ENCODE data around the gene CFD. TPM values are rescaled to one million over a fixed set of nuclear protein-coding genes. Genes with fewer than 3 reads are reported as not detected.
A peak's percentile ranks its signal among the peaks of the same experiment; 100 is the strongest.

The CFD gene
- total and polyA plus RNA-seq, 10 of the 15 experiments (the other 5 are each of a cell fraction or from before 2014, with no cell fraction given), result 0.05 to 1.1 (median 0.38) TPM; not detected in 4

DNA sequence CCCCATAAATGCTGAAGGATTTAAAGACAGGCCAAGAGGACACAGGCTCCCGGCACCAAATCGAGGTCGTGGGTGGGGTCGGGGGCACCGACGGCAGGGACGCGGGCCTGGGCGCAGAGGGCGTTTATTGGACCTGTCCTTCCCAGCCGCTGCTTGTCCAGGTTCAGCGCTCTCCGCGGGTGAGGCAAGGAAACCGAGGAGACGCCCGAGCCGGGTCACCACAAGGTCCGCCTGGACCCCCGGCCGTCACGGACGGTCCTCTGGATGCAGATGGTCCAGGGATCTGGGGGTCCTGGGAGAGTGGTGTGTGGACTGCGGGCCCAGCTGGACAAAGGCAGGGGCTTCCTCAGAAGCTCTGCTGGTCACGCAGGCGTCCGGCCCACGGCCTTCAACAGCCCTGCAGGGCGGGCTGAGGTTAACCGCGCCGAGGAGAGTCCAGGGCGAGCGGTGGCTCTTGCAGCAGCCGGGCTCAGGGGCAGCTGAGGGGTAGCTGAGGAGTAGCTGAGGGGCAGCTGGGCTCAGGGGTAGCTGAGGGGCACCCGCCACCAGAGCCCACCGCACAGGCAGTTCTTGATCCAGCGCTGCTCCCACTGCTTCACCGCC, 8.5 kb downstream of the CFD start (continued):
- TF ChIP-seq, protein P1, sequence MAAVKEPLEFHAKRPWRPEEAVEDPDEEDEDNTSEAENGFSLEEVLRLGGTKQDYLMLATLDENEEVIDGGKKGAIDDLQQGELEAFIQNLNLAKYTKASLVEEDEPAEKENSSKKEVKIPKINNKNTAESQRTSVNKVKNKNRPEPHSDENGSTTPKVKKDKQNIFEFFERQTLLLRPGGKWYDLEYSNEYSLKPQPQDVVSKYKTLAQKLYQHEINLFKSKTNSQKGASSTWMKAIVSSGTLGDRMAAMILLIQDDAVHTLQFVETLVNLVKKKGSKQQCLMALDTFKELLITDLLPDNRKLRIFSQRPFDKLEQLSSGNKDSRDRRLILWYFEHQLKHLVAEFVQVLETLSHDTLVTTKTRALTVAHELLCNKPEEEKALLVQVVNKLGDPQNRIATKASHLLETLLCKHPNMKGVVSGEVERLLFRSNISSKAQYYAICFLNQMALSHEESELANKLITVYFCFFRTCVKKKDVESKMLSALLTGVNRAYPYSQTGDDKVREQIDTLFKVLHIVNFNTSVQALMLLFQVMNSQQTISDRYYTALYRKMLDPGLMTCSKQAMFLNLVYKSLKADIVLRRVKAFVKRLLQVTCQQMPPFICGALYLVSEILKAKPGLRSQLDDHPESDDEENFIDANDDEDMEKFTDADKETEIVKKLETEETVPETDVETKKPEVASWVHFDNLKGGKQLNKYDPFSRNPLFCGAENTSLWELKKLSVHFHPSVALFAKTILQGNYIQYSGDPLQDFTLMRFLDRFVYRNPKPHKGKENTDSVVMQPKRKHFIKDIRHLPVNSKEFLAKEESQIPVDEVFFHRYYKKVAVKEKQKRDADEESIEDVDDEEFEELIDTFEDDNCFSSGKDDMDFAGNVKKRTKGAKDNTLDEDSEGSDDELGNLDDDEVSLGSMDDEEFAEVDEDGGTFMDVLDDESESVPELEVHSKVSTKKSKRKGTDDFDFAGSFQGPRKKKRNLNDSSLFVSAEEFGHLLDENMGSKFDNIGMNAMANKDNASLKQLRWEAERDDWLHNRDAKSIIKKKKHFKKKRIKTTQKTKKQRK (IDR thresholded peaks at IDR 0.05; ENCODE audit: low read depth, low read length), result no peak
- TF ChIP-seq, protein P2, sequence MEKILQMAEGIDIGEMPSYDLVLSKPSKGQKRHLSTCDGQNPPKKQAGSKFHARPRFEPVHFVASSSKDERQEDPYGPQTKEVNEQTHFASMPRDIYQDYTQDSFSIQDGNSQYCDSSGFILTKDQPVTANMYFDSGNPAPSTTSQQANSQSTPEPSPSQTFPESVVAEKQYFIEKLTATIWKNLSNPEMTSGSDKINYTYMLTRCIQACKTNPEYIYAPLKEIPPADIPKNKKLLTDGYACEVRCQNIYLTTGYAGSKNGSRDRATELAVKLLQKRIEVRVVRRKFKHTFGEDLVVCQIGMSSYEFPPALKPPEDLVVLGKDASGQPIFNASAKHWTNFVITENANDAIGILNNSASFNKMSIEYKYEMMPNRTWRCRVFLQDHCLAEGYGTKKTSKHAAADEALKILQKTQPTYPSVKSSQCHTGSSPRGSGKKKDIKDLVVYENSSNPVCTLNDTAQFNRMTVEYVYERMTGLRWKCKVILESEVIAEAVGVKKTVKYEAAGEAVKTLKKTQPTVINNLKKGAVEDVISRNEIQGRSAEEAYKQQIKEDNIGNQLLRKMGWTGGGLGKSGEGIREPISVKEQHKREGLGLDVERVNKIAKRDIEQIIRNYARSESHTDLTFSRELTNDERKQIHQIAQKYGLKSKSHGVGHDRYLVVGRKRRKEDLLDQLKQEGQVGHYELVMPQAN (conservative IDR thresholded peaks at IDR 0.05), result no peak

DNA sequence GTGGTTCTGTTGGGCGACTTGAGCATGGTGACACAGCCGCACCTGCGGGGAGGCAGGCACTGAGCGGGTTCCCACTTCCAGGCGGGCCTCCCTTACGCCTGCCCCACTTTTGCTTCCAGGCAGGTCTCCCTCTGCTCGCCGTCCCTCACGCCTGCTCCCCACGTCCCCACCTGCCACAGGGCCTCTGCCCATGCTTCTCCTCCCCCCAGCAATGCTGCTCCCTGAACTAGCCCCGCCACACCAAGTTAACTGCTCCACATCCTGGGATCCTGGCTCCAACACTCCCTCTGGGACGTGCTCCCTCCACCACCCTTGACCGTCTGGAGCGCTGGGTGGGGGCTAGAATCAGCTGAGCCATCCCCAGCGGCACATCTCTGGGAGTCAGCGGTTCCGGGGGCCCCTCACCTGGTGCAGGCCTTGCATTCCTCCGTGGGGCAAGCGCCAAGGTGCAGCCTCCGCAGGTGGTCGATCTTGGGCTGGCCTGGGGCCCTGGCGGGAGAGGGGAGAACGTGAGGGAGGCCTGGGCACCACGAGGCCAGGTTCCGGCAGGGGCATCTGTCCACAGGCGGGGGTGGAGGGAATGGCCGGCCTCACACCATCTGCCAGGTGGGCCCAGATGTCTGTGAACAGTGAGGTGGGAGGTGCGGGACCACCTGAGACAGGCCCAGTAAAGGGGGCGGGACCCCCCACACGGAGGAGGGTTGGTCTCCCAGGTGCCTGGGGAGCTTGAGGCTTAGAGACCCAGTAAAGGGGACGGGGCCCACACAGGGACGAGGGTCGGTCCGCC, 9.2 kb downstream of the CFD start:
- Histone ChIP-seq H3K4me3 (no peak overlapping the region), H3K79me2 (ENCODE audit: control insufficient read depth, insufficient read depth, low read length) (no peaks in the 10 kb centered on the region), H3K27me3 (replicated peaks in 1 of 2; ENCODE audit: control insufficient read depth in 2 of 2, insufficient read depth in 2 of 2, low read length in 1 of 2) (no peaks in the 10 kb centered on the region), H3K36me3 (ENCODE audit: control insufficient read depth in 2 of 2, insufficient read depth in 2 of 2, low read length in 1 of 2) (no peaks in the 10 kb centered on the region; a peak in 1 of 4 replicates), H3K9me3 (replicated peaks; ENCODE audit: control insufficient read depth, insufficient read depth, low read length) (no peaks in the 10 kb centered on the region), H3K4me2 (ENCODE audit: control insufficient read depth, insufficient read depth) (no peak overlapping the region), H3K9ac (ENCODE audit: control insufficient read depth, insufficient read depth, low read length) (no peak overlapping the region), H3K4me1 (ENCODE audit: control insufficient read depth, insufficient read depth, low read length) (no peaks in the 10 kb centered on the region), H4K20me1 (ENCODE audit: control insufficient read depth, insufficient read depth) (no peaks in the 10 kb centered on the region), H2AFZ (ENCODE audit: control insufficient read depth, low read depth, low read length) (no peak overlapping the region), H3K27ac (ENCODE audit: control insufficient read depth, insufficient read depth) (no peak overlapping the region)
- intact Hi-C loops (cut with micrococcal nuclease; ENCODE audit: unreplicated experiment), result no loop called here
- FAIRE-seq, result no peak
- TF ChIP-seq GATAD2B (conservative IDR thresholded peaks at IDR 0.05; ENCODE audit: low read depth), result no peak
- TF ChIP-seq CHD2 (IDR thresholded peaks at IDR 0.05; ENCODE audit: borderline replicate concordance, low read depth, low read length), result no peak
- no peak for TF ChIP-seq ZNF384 (IDR thresholded peaks at IDR 0.05; ENCODE audit: borderline replicate concordance, low read depth, low read length)
- peak; percentile 14; the same call in 1 of the 2 replicates for TF ChIP-seq POLR2A (IDR thresholded peaks at IDR 0.05; ENCODE audit: low read depth, low read length)
- no peak for TF ChIP-seq SMAD5 (IDR thresholded peaks at IDR 0.05; ENCODE audit: low read depth)
- TF ChIP-seq CHD1 (IDR thresholded peaks at IDR 0.05; ENCODE audit: low read depth, low read length), result no peak
- no peak for TF ChIP-seq EZH2 (IDR thresholded peaks at IDR 0.05; ENCODE audit: borderline replicate concordance, control insufficient read depth, low read depth, low read length)
- ChIA-PET SMC1A (ENCODE audit: uncharacterized antibody, unreplicated experiment) (no interaction called here), RAD21 (ENCODE audit: unreplicated experiment) (no interaction called here), POLR2A (no interaction called here), CTCF (no interaction called here)
- ATAC-seq, result no peak
- 93% methylated on average over 26 of the region's 34 CpGs for WGBS (ENCODE audit: insufficient coverage, insufficient replicate concordance, low lambda C conversion rate, missing lambda C conversion rate)
- in situ Hi-C loops (cut with MboI), result no loop called here
- DNase-seq (ENCODE audit: low read depth, low spot score), result no peak
- BruUV-seq (replicated peaks), result no TSS peak
